Retinal pigment epithelial cell (primary cell): ENCODE data around the gene SIAH3.

Source experiments
- DNase-seq: peaks from one replicate; pipeline ENCODE4 v3.0.0-alpha.2; 2010; ENCODE audit warnings: low read depth
- H3K4me3 ChIP-seq: 2 replicates; pipeline ENCODE4 v1.5.1; 2011; ENCODE audit warnings: mild to moderate bottlenecking, low read length, control low read depth, moderate library complexity
- CTCF ChIP-seq: conservative IDR thresholded peaks from 2 replicates; pipeline ENCODE4 v1.5.1; 2011; ENCODE audit warnings: low read depth, low read length, control low read depth, inconsistent platforms

SIAH3 gene

GRCh38 chr13:45851171-45851921 is at the start of gene SIAH3:
Gene SIAH3, minus strand, starts transcription at chr13:45851753. Its CDS starts 124 bp downstream, at chr13:45851629.
- H3K4me3 ChIP-seq: peak within 1 kb of the TSS; percentile 70
- DNase-seq: no peak
- no peak for TF ChIP-seq CTCF

- no peak overlapping the region for H3K4me3 ChIP-seq
- TF ChIP-seq CTCF: no peak
- no peak for DNase-seq
Measured at GRCh38 chr13:45899406-45899805, 47.9 kb upstream of the SIAH3 start.

- no peak for TF ChIP-seq CTCF
- no peak for DNase-seq
- H3K4me3 ChIP-seq: no peak overlapping the region
Measured at GRCh38 chr13:45897562-45897961, 46.0 kb upstream of the SIAH3 start.

GRCh38 chr13:45896285-45896684 is 44.7 kb upstream of the SIAH3 start:
- DNase-seq: no peak
- TF ChIP-seq CTCF: no peak

GRCh38 chr13:45895881-45896280 is 44.3 kb upstream of the SIAH3 start:
- DNase-seq: no peak
- H3K4me3 ChIP-seq: no peak overlapping the region
- TF ChIP-seq CTCF: no peak

More at GRCh38 chr13:45896285-45896684, 44.7 kb upstream of the SIAH3 start:
- no peak overlapping the region for H3K4me3 ChIP-seq

- no peak overlapping the region for H3K4me3 ChIP-seq
- TF ChIP-seq CTCF: no peak
- DNase-seq: no peak
Measured at GRCh38 chr13:45892513-45892912, 41.0 kb upstream of the SIAH3 start.

GRCh38 chr13:45889590-45890243 is 38.2 kb upstream of the SIAH3 start:
- H3K4me3 ChIP-seq: no peak overlapping the region
- no peak for DNase-seq
- TF ChIP-seq CTCF: no peak
